ENCODE data around the gene EML2. TPM values are rescaled to one million over a fixed set of nuclear protein-coding genes. Genes with fewer than 3 reads are reported as not detected.

The EML2 gene
- total and polyA plus RNA-seq, 10 of the 15 experiments (the other 5 are each of a cell fraction or from before 2014, with no cell fraction given): 1.6 to 64.0 (median 27.5) TPM

GRCh38 chr19:45682908-45683307 lies 43.7 kb upstream of the EML2 start (continued):
- TF ChIP-seq, protein P1, sequence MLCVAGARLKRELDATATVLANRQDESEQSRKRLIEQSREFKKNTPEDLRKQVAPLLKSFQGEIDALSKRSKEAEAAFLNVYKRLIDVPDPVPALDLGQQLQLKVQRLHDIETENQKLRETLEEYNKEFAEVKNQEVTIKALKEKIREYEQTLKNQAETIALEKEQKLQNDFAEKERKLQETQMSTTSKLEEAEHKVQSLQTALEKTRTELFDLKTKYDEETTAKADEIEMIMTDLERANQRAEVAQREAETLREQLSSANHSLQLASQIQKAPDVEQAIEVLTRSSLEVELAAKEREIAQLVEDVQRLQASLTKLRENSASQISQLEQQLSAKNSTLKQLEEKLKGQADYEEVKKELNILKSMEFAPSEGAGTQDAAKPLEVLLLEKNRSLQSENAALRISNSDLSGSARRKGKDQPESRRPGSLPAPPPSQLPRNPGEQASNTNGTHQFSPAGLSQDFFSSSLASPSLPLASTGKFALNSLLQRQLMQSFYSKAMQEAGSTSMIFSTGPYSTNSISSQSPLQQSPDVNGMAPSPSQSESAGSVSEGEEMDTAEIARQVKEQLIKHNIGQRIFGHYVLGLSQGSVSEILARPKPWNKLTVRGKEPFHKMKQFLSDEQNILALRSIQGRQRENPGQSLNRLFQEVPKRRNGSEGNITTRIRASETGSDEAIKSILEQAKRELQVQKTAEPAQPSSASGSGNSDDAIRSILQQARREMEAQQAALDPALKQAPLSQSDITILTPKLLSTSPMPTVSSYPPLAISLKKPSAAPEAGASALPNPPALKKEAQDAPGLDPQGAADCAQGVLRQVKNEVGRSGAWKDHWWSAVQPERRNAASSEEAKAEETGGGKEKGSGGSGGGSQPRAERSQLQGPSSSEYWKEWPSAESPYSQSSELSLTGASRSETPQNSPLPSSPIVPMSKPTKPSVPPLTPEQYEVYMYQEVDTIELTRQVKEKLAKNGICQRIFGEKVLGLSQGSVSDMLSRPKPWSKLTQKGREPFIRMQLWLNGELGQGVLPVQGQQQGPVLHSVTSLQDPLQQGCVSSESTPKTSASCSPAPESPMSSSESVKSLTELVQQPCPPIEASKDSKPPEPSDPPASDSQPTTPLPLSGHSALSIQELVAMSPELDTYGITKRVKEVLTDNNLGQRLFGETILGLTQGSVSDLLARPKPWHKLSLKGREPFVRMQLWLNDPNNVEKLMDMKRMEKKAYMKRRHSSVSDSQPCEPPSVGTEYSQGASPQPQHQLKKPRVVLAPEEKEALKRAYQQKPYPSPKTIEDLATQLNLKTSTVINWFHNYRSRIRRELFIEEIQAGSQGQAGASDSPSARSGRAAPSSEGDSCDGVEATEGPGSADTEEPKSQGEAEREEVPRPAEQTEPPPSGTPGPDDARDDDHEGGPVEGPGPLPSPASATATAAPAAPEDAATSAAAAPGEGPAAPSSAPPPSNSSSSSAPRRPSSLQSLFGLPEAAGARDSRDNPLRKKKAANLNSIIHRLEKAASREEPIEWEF (IDR thresholded peaks at IDR 0.05; ENCODE audit: insufficient replicate concordance, low read depth, low read length): no peak
- 0 out of 2 replicates have a peak, but pooled peaks have one; percentile 12 for TF ChIP-seq POLR2AphosphoS2 (IDR thresholded peaks at IDR 0.05; ENCODE audit: low read depth, low read length)

DNA sequence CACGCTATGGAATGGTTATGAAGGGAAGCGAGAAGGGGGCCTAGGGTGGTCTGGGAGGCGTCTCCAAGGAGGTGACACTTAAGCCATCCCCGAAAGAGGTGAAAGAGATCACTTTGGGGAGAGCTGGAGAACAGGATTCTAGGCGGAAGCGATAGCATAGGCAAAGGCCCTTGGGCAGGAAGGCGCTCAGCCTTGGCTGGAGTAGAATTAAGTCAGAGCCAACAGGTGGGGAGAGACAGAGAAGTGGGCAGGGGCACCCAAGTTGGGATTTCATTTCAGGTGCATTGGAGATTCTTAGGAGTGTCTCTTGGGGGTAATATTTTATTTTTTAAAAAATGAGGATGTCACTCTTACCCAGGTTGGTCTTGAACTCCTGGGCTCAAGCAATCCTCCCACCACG lies 42.9 kb upstream of the EML2 start:
- TF ChIP-seq TCF12 (IDR thresholded peaks at IDR 0.05; ENCODE audit: low read depth, low read length) (no peak), BHLHE40 (IDR thresholded peaks at IDR 0.05; ENCODE audit: borderline replicate concordance in 1 of 2, low read depth in 2 of 2, low read length in 1 of 2) (no peak), MXI1 (IDR thresholded peaks at IDR 0.05; ENCODE audit: low read depth, low read length) (no peak), MTA3 (IDR thresholded peaks at IDR 0.05; ENCODE audit: borderline replicate concordance, low read length) (0 out of 2 replicates have a peak, but pooled peaks have one; percentile 4), ZBED1 (IDR thresholded peaks at IDR 0.05; ENCODE audit: borderline replicate concordance) (no peak), HDGF (IDR thresholded peaks at IDR 0.05) (no peak), GABPA (IDR thresholded peaks at IDR 0.05; ENCODE audit: low read depth) (no peak), ESRRA (IDR thresholded peaks at IDR 0.05; ENCODE audit: low read length) (no peak)
- TF ChIP-seq, protein P2, sequence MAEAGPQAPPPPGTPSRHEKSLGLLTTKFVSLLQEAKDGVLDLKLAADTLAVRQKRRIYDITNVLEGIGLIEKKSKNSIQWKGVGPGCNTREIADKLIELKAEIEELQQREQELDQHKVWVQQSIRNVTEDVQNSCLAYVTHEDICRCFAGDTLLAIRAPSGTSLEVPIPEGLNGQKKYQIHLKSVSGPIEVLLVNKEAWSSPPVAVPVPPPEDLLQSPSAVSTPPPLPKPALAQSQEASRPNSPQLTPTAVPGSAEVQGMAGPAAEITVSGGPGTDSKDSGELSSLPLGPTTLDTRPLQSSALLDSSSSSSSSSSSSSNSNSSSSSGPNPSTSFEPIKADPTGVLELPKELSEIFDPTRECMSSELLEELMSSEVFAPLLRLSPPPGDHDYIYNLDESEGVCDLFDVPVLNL (IDR thresholded peaks at IDR 0.05; ENCODE audit: low read depth, low read length): no peak
- ChIA-PET CTCF (interaction anchor here (0.8 to 4.0 kb wide), 4 partner anchors 7 to 48 kb away, joined by 3 to 23 read pairs (median 18); partner anchors contain the start of genes QPCTL and SNRPD2), RAD21 (ENCODE audit: unreplicated experiment) (interaction anchor here (0.7 kb wide), 1 partner anchor 38 kb away, joined by 3 read pairs; no protein-coding TSS in a partner anchor), SMC1A (ENCODE audit: uncharacterized antibody, unreplicated experiment) (interaction anchor here (1.0 to 1.4 kb wide), 2 partner anchors 36 to 43 kb away, joined by 3 read pairs; partner anchors contain the start of gene EML2), POLR2A (interaction anchor here (0.6 to 1.0 kb wide), 3 partner anchors 10 to 921 kb away, joined by 3 to 7 read pairs (median 3); partner anchors contain the start of gene QPCTL)
- BruUV-seq (replicated peaks): no TSS peak
- Histone ChIP-seq H3K79me2 (ENCODE audit: control insufficient read depth, insufficient read depth, low read length) (no peaks in the 10 kb centered on the region), H3K4me3 (no peak overlapping the region), H3K27me3 (replicated peaks in 1 of 2; ENCODE audit: control insufficient read depth in 2 of 2, insufficient read depth in 2 of 2, low read length in 1 of 2) (no peaks in the 10 kb centered on the region), H3K9ac (ENCODE audit: control insufficient read depth, insufficient read depth, low read length) (no peak overlapping the region), H3K27ac (ENCODE audit: control insufficient read depth, insufficient read depth) (no peak overlapping the region), H3K4me2 (ENCODE audit: control insufficient read depth, insufficient read depth) (peak overlapping the region; percentile 59), H2AFZ (ENCODE audit: control insufficient read depth, low read depth, low read length) (no peak overlapping the region), H3K36me3 (ENCODE audit: control insufficient read depth in 2 of 2, insufficient read depth in 2 of 2, low read length in 1 of 2) (peaks cover 3 to 6% of the 10 kb centered on the region in 2 experiments; a peak in 3 of 4 replicates), H4K20me1 (ENCODE audit: control insufficient read depth, insufficient read depth) (no peaks in the 10 kb centered on the region; the same call in 1 of the 2 replicates), H3K9me3 (replicated peaks; ENCODE audit: control insufficient read depth, insufficient read depth, low read length) (no peaks in the 10 kb centered on the region), H3K4me1 (ENCODE audit: control insufficient read depth, insufficient read depth, low read length) (peaks cover 17% of the 10 kb centered on the region)
- intact Hi-C loops (cut with micrococcal nuclease; ENCODE audit: unreplicated experiment) (no loop called here), in situ Hi-C loops (cut with MboI) (no loop called here)
- no peak for FAIRE-seq
- no peak for DNase-seq (ENCODE audit: low read depth, low spot score)
- no peak for ATAC-seq
- 89% methylated on average over 8 of the region's 8 CpGs for WGBS (ENCODE audit: insufficient coverage, insufficient replicate concordance, low lambda C conversion rate, missing lambda C conversion rate)

Measured in GM12878 (cell line).